WTC11 (cell line): ENCODE results near the gene SND1. TPM values are rescaled to one million over a fixed set of nuclear protein-coding genes. Genes with fewer than 3 reads are reported as not detected.
"Not testable (repeated sequence)": the region's sequence is repeated elsewhere in the genome, so short reads cannot be mapped to it uniquely, and the experiment has no call there.

Experiments
- ATAC-seq: fragments of 200-7000 bp; cut with Tn5 transposase; 2 replicates; pipeline ENCODE4 v1.10.0; 2021; ENCODE audit warnings: mild to moderate bottlenecking, moderate library complexity
- CTCF ChIA-PET: fragments of 300-600 bp; sonication (Branson Sonifier 250); formaldehyde crosslinking; loops from one replicate; lab custom pipeline; 2021; ENCODE audit warnings: antibody characterized with exemption; lab: Charles Lee
- POLR2A ChIA-PET: fragments of 350-600 bp; sonication (Branson Sonifier 250); formaldehyde crosslinking; loops from one replicate; lab custom pipeline; 2021; ENCODE audit warnings: antibody characterized with exemption; lab: Charles Lee
- DNase-seq: peaks from one replicate; pipeline ENCODE4 v3.0.0; 2021; ENCODE audit warnings: low spot score
- H3K27ac Mint-ChIP-seq: 2 replicates; pipeline ENCODE4 v1.8.0; 2021; ENCODE audit warnings: mixed read lengths
- H3K27me3 Mint-ChIP-seq: 2 replicates; pipeline ENCODE4 v1.8.0; 2021; ENCODE audit warnings: low read depth, mild to moderate bottlenecking, moderate library complexity, mixed read lengths
- H3K36me3 Mint-ChIP-seq: 2 replicates; pipeline ENCODE4 v1.8.0; 2021; ENCODE audit warnings: mixed read lengths
- H3K4me1 Mint-ChIP-seq: 2 replicates; pipeline ENCODE4 v1.8.0; 2022; ENCODE audit warnings: mixed read lengths
- H3K4me3 Mint-ChIP-seq: 2 replicates; pipeline ENCODE4 v1.8.0; 2021; ENCODE audit warnings: mild to moderate bottlenecking, moderate library complexity, mixed read lengths
- H3K9me3 Mint-ChIP-seq: 2 replicates; pipeline ENCODE4 v1.8.0; 2021; ENCODE audit warnings: mixed read lengths
- ATF6 ChIP-seq: sonication (generic); formaldehyde crosslinking; IDR thresholded peaks from 2 replicates; pipeline ENCODE4 v1.8.1; 2023; ENCODE audit warnings: mild to moderate bottlenecking, missing genetic modification reagents
- CBFB ChIP-seq: sonication (generic); formaldehyde crosslinking; IDR thresholded peaks from 2 replicates; pipeline ENCODE4 v1.8.1; 2022; ENCODE audit warnings: mild to moderate bottlenecking, low read depth, missing genetic modification reagents
- E2F1 ChIP-seq: sonication (generic); formaldehyde crosslinking; IDR thresholded peaks from 2 replicates; pipeline ENCODE4 v1.8.0; 2022; ENCODE audit warnings: mild to moderate bottlenecking, missing genetic modification reagents
- FOXJ3 ChIP-seq: sonication (generic); formaldehyde crosslinking; IDR thresholded peaks from 2 replicates; pipeline ENCODE4 v1.9.0; 2021; ENCODE audit warnings: missing genetic modification reagents, mild to moderate bottlenecking, borderline replicate concordance
- FOXP1 ChIP-seq: sonication (generic); formaldehyde crosslinking; IDR thresholded peaks from 2 replicates; pipeline ENCODE4 v1.8.0; 2022; ENCODE audit warnings: missing genetic modification reagents, mild to moderate bottlenecking, moderate library complexity, borderline replicate concordance
- GRHL2 ChIP-seq: fragments of 250-450 bp; sonication (Bioruptor Pico); IDR thresholded peaks from 2 replicates; pipeline ENCODE4 v1.8.0; 2022; ENCODE audit warnings: mild to moderate bottlenecking, moderate library complexity; ENCODE audit not compliant: insufficient replicate concordance, severe bottlenecking
- IRF2 ChIP-seq: sonication (generic); formaldehyde crosslinking; IDR thresholded peaks from 2 replicates; pipeline ENCODE4 v1.8.0; 2022; ENCODE audit warnings: low read depth, missing genetic modification reagents, borderline replicate concordance
- SMAD4 ChIP-seq: sonication (generic); formaldehyde crosslinking; IDR thresholded peaks from 2 replicates; pipeline ENCODE4 v1.8.0; 2022; ENCODE audit warnings: mild to moderate bottlenecking, missing genetic modification reagents
- USF2 ChIP-seq: sonication (generic); formaldehyde crosslinking; IDR thresholded peaks from 2 replicates; pipeline ENCODE4 v1.8.1; 2023; ENCODE audit warnings: mild to moderate bottlenecking, missing genetic modification reagents, moderate library complexity
- ZMAT4 ChIP-seq: fragments of 250-450 bp; sonication (Bioruptor Pico); IDR thresholded peaks from 2 replicates; pipeline ENCODE4 v1.9.0; 2021; ENCODE audit warnings: mild to moderate bottlenecking
- ZNF317 ChIP-seq: sonication (generic); formaldehyde crosslinking; IDR thresholded peaks from 2 replicates; pipeline ENCODE4 v1.8.1; 2023; ENCODE audit warnings: low read depth, mild to moderate bottlenecking, moderate library complexity, missing genetic modification reagents, borderline replicate concordance
- total RNA-seq: library from RNA; stranded (reverse); gene quantifications from 3 replicates; pipeline ENCODE4 v1.2.3, GENCODE V29; 2021
- TF ChIP-seq, protein P1 (sequence below): sonication (generic); formaldehyde crosslinking; IDR thresholded peaks from 2 replicates; pipeline ENCODE4 v1.8.1; 2022; ENCODE audit warnings: mild to moderate bottlenecking, missing genetic modification reagents, moderate library complexity, borderline replicate concordance
- TF ChIP-seq, protein P2 (sequence below): sonication (generic); formaldehyde crosslinking; IDR thresholded peaks from 2 replicates; pipeline ENCODE4 v1.8.1; 2022; ENCODE audit warnings: mild to moderate bottlenecking, moderate library complexity, missing genetic modification reagents
- TF ChIP-seq, protein P3 (sequence below): sonication (generic); formaldehyde crosslinking; IDR thresholded peaks from 2 replicates; pipeline ENCODE4 v1.8.0; 2023; ENCODE audit warnings: missing genetic modification reagents, mild to moderate bottlenecking, borderline replicate concordance

Gene SND1
- total RNA-seq, 1 experiment from 2014 or later: 261 TPM

GRCh38 chr7:128106821-128107220 lies 454.8 kb downstream of the SND1 start:
- Mint-ChIP-seq H3K27me3 (peaks cover 66% of the 10 kb centered on the region), H3K4me1 (peaks cover 10% of the 10 kb centered on the region), H3K27ac (no peak overlapping the region), H3K4me3 (no peak overlapping the region), H3K36me3 (no peaks in the 10 kb centered on the region), H3K9me3 (no peaks in the 10 kb centered on the region)
- DNase-seq: no peak
- ATAC-seq: no peak
- no peak for TF ChIP-seq ZMAT4
- no peak for TF ChIP-seq ZNF317
- no peak for TF ChIP-seq USF2 (CRISPR knock-in tag)
- TF ChIP-seq FOXJ3 (CRISPR knock-in tag): no peak
- TF ChIP-seq ATF6: no peak
- TF ChIP-seq, protein P1, sequence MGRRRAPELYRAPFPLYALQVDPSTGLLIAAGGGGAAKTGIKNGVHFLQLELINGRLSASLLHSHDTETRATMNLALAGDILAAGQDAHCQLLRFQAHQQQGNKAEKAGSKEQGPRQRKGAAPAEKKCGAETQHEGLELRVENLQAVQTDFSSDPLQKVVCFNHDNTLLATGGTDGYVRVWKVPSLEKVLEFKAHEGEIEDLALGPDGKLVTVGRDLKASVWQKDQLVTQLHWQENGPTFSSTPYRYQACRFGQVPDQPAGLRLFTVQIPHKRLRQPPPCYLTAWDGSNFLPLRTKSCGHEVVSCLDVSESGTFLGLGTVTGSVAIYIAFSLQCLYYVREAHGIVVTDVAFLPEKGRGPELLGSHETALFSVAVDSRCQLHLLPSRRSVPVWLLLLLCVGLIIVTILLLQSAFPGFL (CRISPR knock-in tag): no peak
- TF ChIP-seq E2F1 (CRISPR knock-in tag): no peak
- no peak for TF ChIP-seq IRF2 (CRISPR knock-in tag)
- TF ChIP-seq SMAD4: no peak
- no peak for TF ChIP-seq CBFB (CRISPR knock-in tag)
- TF ChIP-seq, protein P2, sequence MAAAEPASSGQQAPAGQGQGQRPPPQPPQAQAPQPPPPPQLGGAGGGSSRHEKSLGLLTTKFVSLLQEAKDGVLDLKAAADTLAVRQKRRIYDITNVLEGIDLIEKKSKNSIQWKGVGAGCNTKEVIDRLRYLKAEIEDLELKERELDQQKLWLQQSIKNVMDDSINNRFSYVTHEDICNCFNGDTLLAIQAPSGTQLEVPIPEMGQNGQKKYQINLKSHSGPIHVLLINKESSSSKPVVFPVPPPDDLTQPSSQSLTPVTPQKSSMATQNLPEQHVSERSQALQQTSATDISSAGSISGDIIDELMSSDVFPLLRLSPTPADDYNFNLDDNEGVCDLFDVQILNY (CRISPR knock-in tag): no peak
- TF ChIP-seq FOXP1 (CRISPR knock-in tag): no peak
- no peak for TF ChIP-seq GRHL2
- TF ChIP-seq, protein P3, sequence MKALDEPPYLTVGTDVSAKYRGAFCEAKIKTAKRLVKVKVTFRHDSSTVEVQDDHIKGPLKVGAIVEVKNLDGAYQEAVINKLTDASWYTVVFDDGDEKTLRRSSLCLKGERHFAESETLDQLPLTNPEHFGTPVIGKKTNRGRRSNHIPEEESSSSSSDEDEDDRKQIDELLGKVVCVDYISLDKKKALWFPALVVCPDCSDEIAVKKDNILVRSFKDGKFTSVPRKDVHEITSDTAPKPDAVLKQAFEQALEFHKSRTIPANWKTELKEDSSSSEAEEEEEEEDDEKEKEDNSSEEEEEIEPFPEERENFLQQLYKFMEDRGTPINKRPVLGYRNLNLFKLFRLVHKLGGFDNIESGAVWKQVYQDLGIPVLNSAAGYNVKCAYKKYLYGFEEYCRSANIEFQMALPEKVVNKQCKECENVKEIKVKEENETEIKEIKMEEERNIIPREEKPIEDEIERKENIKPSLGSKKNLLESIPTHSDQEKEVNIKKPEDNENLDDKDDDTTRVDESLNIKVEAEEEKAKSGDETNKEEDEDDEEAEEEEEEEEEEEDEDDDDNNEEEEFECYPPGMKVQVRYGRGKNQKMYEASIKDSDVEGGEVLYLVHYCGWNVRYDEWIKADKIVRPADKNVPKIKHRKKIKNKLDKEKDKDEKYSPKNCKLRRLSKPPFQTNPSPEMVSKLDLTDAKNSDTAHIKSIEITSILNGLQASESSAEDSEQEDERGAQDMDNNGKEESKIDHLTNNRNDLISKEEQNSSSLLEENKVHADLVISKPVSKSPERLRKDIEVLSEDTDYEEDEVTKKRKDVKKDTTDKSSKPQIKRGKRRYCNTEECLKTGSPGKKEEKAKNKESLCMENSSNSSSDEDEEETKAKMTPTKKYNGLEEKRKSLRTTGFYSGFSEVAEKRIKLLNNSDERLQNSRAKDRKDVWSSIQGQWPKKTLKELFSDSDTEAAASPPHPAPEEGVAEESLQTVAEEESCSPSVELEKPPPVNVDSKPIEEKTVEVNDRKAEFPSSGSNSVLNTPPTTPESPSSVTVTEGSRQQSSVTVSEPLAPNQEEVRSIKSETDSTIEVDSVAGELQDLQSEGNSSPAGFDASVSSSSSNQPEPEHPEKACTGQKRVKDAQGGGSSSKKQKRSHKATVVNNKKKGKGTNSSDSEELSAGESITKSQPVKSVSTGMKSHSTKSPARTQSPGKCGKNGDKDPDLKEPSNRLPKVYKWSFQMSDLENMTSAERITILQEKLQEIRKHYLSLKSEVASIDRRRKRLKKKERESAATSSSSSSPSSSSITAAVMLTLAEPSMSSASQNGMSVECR (CRISPR knock-in tag): no peak
- ChIA-PET CTCF (interaction anchor here (9.1 kb wide), 1 partner anchor 102 kb away, joined by 133 read pairs; no protein-coding TSS in a partner anchor), POLR2A (no interaction called here)

GRCh38 chr7:128107516-128107915 lies 455.5 kb downstream of the SND1 start:
- H3K9me3 Mint-ChIP-seq, H3K36me3 Mint-ChIP-seq, H3K4me1 Mint-ChIP-seq, H3K27ac Mint-ChIP-seq, POLR2A ChIA-PET, ATAC-seq, DNase-seq, H3K4me3 Mint-ChIP-seq: not testable (repeated sequence)
- peaks cover 60% of the 10 kb centered on the region for H3K27me3 Mint-ChIP-seq
- CTCF ChIA-PET: interaction anchor here (9.1 kb wide), 1 partner anchor 101 kb away, joined by 133 read pairs; no protein-coding TSS in a partner anchor
